Activated B cell treated with CpG ODN at 0.5 μM for 24 hours (primary cell): ENCODE results near the gene SUPT20H. TPM values are rescaled to one million over a fixed set of nuclear protein-coding genes. Genes with fewer than 3 reads are reported as not detected.

Experiments
- ATAC-seq: fragments of 200-7000 bp; cut with Tn5 transposase; one replicate; pipeline ENCODE4 v1.10.0; 2021; ENCODE audit warnings: low read depth, mild to moderate bottlenecking, moderate library complexity
- CTCF ChIA-PET: fragments of 350-600 bp; sonication (Branson Sonifier 250); formaldehyde crosslinking; loops from one replicate; lab custom pipeline; 2021; ENCODE audit warnings: antibody characterized with exemption; lab: Charles Lee
- POLR2A ChIA-PET: fragments of 350-600 bp; sonication (Branson Sonifier 250); formaldehyde crosslinking; loops from one replicate; lab custom pipeline; 2021; ENCODE audit warnings: antibody characterized with exemption; lab: Charles Lee
- DNase-seq: peaks from one replicate; pipeline ENCODE4 v3.0.0; 2022
- H3K27ac Mint-ChIP-seq: one replicate; pipeline ENCODE4 v1.8.0; 2020; ENCODE audit warnings: mixed read lengths
- H3K27me3 Mint-ChIP-seq: one replicate; pipeline ENCODE4 v1.8.0; 2021; ENCODE audit warnings: mixed read lengths
- H3K36me3 Mint-ChIP-seq: one replicate; pipeline ENCODE4 v1.8.0; 2021; ENCODE audit warnings: low read depth, mixed read lengths
- H3K4me1 Mint-ChIP-seq: one replicate; pipeline ENCODE4 v1.8.0; 2021; ENCODE audit warnings: mixed read lengths
- H3K4me3 Mint-ChIP-seq: one replicate; pipeline ENCODE4 v1.8.0; 2020; ENCODE audit warnings: mild to moderate bottlenecking, mixed read lengths
- H3K9me3 Mint-ChIP-seq: one replicate; pipeline ENCODE4 v1.8.0; 2020; ENCODE audit warnings: mixed read lengths
- CTCF ChIP-seq: fragments of 200-600 bp; IDR thresholded peaks from one replicate; pipeline ENCODE4 v1.8.0; 2022; ENCODE audit warnings: antibody characterized with exemption, mild to moderate bottlenecking
- intact Hi-C: fragments of 100-400 bp; cut with micrococcal nuclease; formaldehyde crosslinking; loops from one replicate; pipeline ENCODE4 v1.15.1; 2024
- total RNA-seq: library from RNA; stranded (reverse); gene quantifications from 2 replicates; pipeline ENCODE4 v1.2.3, GENCODE V29; 2022

SUPT20H gene
- total RNA-seq, 1 donor from 2014 or later = 66.6 TPM

DNA sequence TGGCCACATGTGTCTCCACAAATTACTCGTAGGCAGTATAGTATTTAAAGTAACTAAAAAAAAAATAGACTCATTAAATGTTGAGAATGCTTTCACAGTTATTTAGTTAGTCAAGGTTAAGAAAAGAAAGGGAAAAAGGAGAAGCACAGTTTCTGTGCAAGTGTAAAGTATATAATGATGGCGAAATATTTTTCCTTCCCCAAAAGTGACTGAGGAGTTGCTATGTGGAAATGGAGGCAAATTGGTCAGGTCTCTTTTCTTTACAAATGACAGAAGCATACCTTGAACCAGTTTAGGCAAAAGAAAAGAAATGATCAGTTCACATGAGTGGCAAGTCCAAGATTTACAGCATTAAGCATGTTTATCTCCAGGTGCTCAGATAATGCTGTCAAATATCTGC is 28.0 kb upstream of the SUPT20H start:
- Mint-ChIP-seq H3K27me3 (peaks cover 5% of the 10 kb centered on the region), H3K27ac (no peak overlapping the region), H3K4me1 (no peaks in the 10 kb centered on the region), H3K4me3 (no peak overlapping the region), H3K36me3 (no peaks in the 10 kb centered on the region), H3K9me3 (no peaks in the 10 kb centered on the region)
- DNase-seq (no peak), ATAC-seq (no peak)
- CTCF ChIA-PET = no interaction called here
- POLR2A ChIA-PET = no interaction called here
- TF ChIP-seq CTCF = no peak
- intact Hi-C loops = no loop called here

GRCh38 chr13:37085606-37086005 is 26.1 kb upstream of the SUPT20H start:
- ATAC-seq = no peak
- CTCF ChIA-PET = no interaction called here

GRCh38 chr13:37076818-37077217 is 17.3 kb upstream of the SUPT20H start:
- no peak for TF ChIP-seq CTCF

More at GRCh38 chr13:37085606-37086005, 26.1 kb upstream of the SUPT20H start:
- Mint-ChIP-seq H3K36me3 (no peaks in the 10 kb centered on the region), H3K4me1 (no peaks in the 10 kb centered on the region), H3K27me3 (peaks cover 5% of the 10 kb centered on the region), H3K27ac (no peak overlapping the region), H3K9me3 (no peaks in the 10 kb centered on the region), H3K4me3 (no peak overlapping the region)
- intact Hi-C loops = no loop called here
- DNase-seq = no peak
- TF ChIP-seq CTCF = no peak
- POLR2A ChIA-PET = no interaction called here

GRCh38 chr13:37075164-37075563 is 15.7 kb upstream of the SUPT20H start:
- CTCF ChIA-PET = interaction anchor here (0.6 to 0.8 kb wide), 2 partner anchors 102 to 1797 kb away, joined by 3 to 4 read pairs; no protein-coding TSS in a partner anchor
- Mint-ChIP-seq H3K4me3 (no peak overlapping the region), H3K27me3 (peaks cover 4% of the 10 kb centered on the region), H3K27ac (no peak overlapping the region), H3K9me3 (no peaks in the 10 kb centered on the region), H3K4me1 (peaks cover 2% of the 10 kb centered on the region), H3K36me3 (no peaks in the 10 kb centered on the region)
- intact Hi-C loops = loop anchor here (1.0 kb wide), 1 partner anchor 1840 kb away; no protein-coding TSS in a partner anchor
- POLR2A ChIA-PET = no interaction called here
- DNase-seq (no peak), ATAC-seq (no peak)
- no peak for TF ChIP-seq CTCF

More at GRCh38 chr13:37076818-37077217, 17.3 kb upstream of the SUPT20H start:
- intact Hi-C loops = no loop called here
- DNase-seq (no peak), ATAC-seq (no peak)
- H3K4me3 Mint-ChIP-seq = no peak overlapping the region
- POLR2A ChIA-PET = no interaction called here
- peaks cover 3% of the 10 kb centered on the region for H3K27me3 Mint-ChIP-seq
- CTCF ChIA-PET = no interaction called here
- peaks cover 2% of the 10 kb centered on the region for H3K4me1 Mint-ChIP-seq
- H3K9me3 Mint-ChIP-seq = no peaks in the 10 kb centered on the region
- H3K36me3 Mint-ChIP-seq = no peaks in the 10 kb centered on the region
- H3K27ac Mint-ChIP-seq = no peak overlapping the region

GRCh38 chr13:37074703-37075102 is 15.2 kb upstream of the SUPT20H start:
- Mint-ChIP-seq H3K27ac (no peak overlapping the region), H3K36me3 (no peaks in the 10 kb centered on the region), H3K9me3 (no peaks in the 10 kb centered on the region), H3K27me3 (peaks cover 4% of the 10 kb centered on the region), H3K4me3 (no peak overlapping the region), H3K4me1 (peaks cover 2% of the 10 kb centered on the region)
- ATAC-seq = no peak
- ChIA-PET POLR2A (no interaction called here), CTCF (interaction anchor here (0.8 to 1.0 kb wide), 2 partner anchors 1798 to 1841 kb away, joined by 3 read pairs; no protein-coding TSS in a partner anchor)
- DNase-seq = no peak
- no peak for TF ChIP-seq CTCF
- intact Hi-C loops = loop anchor here (1.0 kb wide), 1 partner anchor 1841 kb away; no protein-coding TSS in a partner anchor
